H1 (cell line): Measurements from ENCODE around the gene CBY2. TPM values are rescaled to one million over a fixed set of nuclear protein-coding genes. Genes with fewer than 3 reads are reported as not detected.

Experiments used
- KDM4A ChIP-seq: IDR thresholded peaks from one replicate; pipeline ENCODE4 v1.7.1; 2012; ENCODE audit warnings: low read depth, mild to moderate bottlenecking, moderate library complexity, low read length, inconsistent platforms; ENCODE audit not compliant: severe bottlenecking
- SP2 ChIP-seq: IDR thresholded peaks from 2 replicates; pipeline ENCODE4 v1.6.1; 2012; ENCODE audit warnings: mild to moderate bottlenecking, low read length, inconsistent platforms
- SP4 ChIP-seq: IDR thresholded peaks from 2 replicates; pipeline ENCODE4 v1.6.1; 2012; ENCODE audit warnings: low read length, inconsistent platforms
- YY1 ChIP-seq: IDR thresholded peaks from 2 replicates; pipeline ENCODE4 v1.6.1; 2011; ENCODE audit warnings: low read depth, mild to moderate bottlenecking, low read length
- polyA plus RNA-seq, 7 experiments: library from polyadenylated mRNA; depleted of rRNA in 3 of 7; stranded (reverse) in 5 of 7; unstranded in 2 of 7; fragments of >200 nt in 5 of 7; fragments of 200-250 nt in 2 of 7; gene quantifications; 1 replicate in 5 of 7; 2 replicates in 1 of 7; 4 replicates in 1 of 7; pipeline versions ENCODE4 v1.2.1 to v1.2.3, GENCODE V29; 2011 to 2013; ENCODE audit warnings: missing spikeins in 2 of 7, mixed read lengths in 2 of 7
- total RNA-seq: library from RNA; stranded (reverse); fragmentation: NEBNext Ultra II Directional; extraction: Animal tissue kit (Norgen Biotek cat#: 25700); gene quantifications from 2 replicates; pipeline ENCODE4 v1.2.1, GENCODE V29; 2021

The CBY2 gene
- total and polyA plus RNA-seq, 2 of the 8 experiments (the other 6 are each of a cell fraction or from before 2014, with no cell fraction given), result not detected

DNA sequence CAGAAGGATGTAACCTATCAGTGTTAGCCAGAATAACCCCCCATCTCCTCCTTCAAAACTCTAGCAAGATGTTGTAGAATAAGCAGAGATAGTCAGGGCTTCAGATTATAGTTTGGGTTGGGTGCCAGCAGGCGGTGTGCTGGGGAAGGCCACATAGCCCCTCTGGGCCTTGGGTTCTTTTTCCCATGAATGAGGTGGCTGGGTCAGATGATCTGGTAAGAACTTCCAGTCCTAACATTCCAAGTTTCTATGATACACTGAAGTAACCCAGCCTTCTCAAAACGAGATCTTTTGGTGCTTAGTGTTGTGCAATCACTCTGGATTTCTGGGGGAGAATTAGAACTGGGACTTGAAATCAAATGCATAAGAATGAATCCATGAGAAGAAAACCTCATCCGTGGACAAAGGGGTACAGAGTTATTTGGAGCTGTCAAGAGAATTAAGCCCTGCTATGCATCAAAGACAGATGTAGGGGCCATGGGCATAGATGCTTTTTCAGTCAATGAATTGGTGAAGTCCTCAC, 810 bp downstream of the CBY2 start (continued):
- no peak for TF ChIP-seq KDM4A
- no peak for TF ChIP-seq SP2
- no peak for TF ChIP-seq SP4
- TF ChIP-seq YY1, result no peak
